Left lobe of liver (tissue), 2 donors: Measurements from ENCODE around the gene SPECC1L. TPM values are rescaled to one million over a fixed set of nuclear protein-coding genes. Genes with fewer than 3 reads are reported as not detected.
"Not testable (repeated sequence)": the region's sequence is repeated elsewhere in the genome, so short reads cannot be mapped to it uniquely, and the experiment has no call there.

Source experiments
- ATAC-seq: fragments of 200-7000 bp; cut with Tn5 transposase; one replicate; pipeline ENCODE4 v1.9.1; 2020; ENCODE audit warnings: mild to moderate bottlenecking, moderate library complexity
- DNase-seq: peaks from one replicate; pipeline ENCODE4 v3.0.0-alpha.2; 2020; ENCODE audit warnings: low spot score
- total RNA-seq: library from RNA; stranded (reverse); gene quantifications from one replicate; pipeline ENCODE4 v1.2.1, GENCODE V29; 2021
- donor health status: DM: no; HTN: no; CAD: no; lungs with moderate emphysema.
- donor health status: DM: no; HTN: yes; CAD: no.

Gene SPECC1L, protein sequence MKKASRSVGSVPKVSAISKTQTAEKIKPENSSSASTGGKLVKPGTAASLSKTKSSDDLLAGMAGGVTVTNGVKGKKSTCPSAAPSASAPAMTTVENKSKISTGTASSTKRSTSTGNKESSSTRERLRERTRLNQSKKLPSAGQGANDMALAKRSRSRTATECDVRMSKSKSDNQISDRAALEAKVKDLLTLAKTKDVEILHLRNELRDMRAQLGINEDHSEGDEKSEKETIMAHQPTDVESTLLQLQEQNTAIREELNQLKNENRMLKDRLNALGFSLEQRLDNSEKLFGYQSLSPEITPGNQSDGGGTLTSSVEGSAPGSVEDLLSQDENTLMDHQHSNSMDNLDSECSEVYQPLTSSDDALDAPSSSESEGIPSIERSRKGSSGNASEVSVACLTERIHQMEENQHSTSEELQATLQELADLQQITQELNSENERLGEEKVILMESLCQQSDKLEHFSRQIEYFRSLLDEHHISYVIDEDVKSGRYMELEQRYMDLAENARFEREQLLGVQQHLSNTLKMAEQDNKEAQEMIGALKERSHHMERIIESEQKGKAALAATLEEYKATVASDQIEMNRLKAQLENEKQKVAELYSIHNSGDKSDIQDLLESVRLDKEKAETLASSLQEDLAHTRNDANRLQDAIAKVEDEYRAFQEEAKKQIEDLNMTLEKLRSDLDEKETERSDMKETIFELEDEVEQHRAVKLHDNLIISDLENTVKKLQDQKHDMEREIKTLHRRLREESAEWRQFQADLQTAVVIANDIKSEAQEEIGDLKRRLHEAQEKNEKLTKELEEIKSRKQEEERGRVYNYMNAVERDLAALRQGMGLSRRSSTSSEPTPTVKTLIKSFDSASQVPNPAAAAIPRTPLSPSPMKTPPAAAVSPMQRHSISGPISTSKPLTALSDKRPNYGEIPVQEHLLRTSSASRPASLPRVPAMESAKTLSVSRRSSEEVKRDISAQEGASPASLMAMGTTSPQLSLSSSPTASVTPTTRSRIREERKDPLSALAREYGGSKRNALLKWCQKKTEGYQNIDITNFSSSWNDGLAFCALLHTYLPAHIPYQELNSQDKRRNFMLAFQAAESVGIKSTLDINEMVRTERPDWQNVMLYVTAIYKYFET
- total RNA-seq = 25.2 TPM

DNA sequence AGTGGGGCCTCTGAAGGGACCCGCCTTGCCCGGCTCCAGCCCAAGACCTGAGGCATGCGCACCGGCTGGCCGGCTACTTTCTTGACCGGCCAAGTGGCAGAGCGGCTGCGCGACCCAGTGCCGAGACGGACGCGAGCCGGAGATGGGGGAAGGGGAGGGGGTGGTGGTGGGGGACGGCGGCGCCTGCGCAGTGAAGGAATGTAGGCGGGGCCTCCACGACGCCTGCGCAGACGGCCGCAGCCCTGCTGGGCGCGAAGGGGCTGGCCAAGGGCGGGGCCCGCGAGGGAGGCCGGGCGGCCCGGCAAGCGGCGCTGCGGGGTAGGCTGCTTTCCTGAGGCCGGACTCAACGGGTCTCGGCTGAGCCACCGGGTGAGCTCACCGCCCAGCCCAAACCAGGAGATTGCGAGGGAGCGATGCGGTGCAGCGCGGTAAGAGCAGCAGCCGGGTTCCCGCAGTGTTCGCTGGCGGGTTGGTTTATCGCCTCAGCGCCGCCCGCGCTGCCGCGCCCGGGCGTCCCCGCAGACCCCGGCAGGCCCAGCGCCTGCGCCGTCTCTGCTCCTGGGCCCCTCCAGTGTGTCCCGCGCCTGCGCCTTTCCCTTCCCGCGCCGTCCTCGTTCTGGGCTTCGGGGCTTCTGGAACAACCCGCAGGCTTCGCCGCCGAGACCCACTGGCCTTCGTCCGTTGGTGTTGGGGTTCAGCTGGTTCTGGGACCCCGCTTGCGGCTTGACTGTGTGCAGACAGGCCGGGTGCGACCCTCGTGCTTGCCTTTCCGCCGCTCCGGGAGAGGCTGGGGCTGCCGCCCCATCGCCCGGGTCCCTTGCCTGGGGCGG, at the start of gene SPECC1L:
Gene SPECC1L, plus strand, starts transcription at position 276 of the 830 bp plus-strand sequence. CDS start 31,401 bp downstream, outside the sequence.
- ATAC-seq (peak; percentile 95), DNase-seq (peak; percentile 94)

GRCh38 chr22:24224468-24224867, 46.2 kb upstream of the SPECC1L start:
- ATAC-seq (no peak), DNase-seq (no peak)

- no peak for ATAC-seq
Measured at GRCh38 chr22:24225044-24225601, 45.5 kb upstream of the SPECC1L start.

GRCh38 chr22:24225951-24226350, 44.7 kb upstream of the SPECC1L start:
- DNase-seq (no peak), ATAC-seq (no peak)

More at GRCh38 chr22:24225044-24225601, 45.5 kb upstream of the SPECC1L start:
- no peak for DNase-seq

DNA sequence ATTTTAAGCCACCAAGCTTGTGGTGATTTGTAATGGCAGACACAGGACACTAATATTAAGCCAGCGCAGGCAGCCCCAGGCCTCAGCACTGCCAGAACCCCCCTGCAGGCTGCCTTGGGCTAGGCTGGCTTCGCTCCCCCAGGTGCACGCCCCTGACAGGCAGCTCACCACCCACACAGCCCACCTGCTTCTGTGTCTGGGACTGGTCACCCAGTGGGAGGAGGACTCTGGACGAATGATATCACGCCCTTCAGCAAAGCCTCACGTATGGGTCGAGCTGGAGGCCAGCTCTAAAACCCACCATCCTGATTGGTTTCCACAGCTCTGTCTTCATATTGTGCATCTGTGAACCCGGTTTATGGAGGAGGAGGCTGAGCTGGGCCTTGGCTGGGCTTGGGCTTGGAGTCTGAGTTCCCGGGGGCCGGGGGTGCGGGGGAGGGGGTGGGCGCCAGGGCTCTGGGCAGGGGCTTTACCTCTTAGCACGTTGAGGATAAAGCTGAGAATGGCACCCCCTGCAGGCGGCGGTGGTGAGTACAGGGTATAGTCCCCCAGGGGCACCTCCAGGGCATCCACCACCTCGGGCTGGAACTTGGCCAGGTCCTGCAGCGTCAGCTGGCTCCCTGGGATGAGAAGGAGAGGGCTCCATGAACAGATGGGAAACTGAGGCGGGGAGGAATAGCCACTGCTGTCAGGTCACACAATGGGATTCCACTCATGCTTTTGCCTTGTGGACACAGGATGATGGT, 39.5 kb upstream of the SPECC1L start:
- DNase-seq = peak; percentile 61
- peak; percentile 73 for ATAC-seq

GRCh38 chr22:24231706-24232105, 38.9 kb upstream of the SPECC1L start:
- ATAC-seq = no peak

DNA sequence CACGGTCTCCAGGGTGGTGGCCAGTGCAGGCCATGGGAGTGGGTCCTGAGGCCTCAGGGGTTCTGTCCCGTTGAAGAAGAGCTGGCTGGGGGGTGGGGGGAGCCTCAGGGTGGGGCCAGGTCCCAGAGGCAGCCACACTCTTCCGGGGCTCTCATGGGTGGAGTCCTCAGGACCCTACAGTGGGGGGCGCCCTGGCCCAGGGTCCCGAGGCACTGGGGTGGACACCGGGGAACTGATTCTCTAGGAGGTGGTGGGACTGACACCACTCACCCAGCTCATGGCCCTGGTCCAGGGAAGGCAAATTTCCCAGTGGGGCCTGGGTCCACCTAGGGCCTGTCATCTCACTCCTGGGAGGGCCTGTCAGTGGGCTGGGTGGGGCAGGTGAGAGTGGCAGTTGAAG, 38.5 kb upstream of the SPECC1L start:
- no peak for ATAC-seq
- no peak for DNase-seq

More at GRCh38 chr22:24231706-24232105, 38.9 kb upstream of the SPECC1L start:
- no peak for DNase-seq

GRCh38 chr22:24232725-24233124, 37.9 kb upstream of the SPECC1L start:
- ATAC-seq (no peak), DNase-seq (no peak)

- no peak for DNase-seq
- ATAC-seq = no peak
Measured at GRCh38 chr22:24233235-24233634, 37.4 kb upstream of the SPECC1L start.

DNA sequence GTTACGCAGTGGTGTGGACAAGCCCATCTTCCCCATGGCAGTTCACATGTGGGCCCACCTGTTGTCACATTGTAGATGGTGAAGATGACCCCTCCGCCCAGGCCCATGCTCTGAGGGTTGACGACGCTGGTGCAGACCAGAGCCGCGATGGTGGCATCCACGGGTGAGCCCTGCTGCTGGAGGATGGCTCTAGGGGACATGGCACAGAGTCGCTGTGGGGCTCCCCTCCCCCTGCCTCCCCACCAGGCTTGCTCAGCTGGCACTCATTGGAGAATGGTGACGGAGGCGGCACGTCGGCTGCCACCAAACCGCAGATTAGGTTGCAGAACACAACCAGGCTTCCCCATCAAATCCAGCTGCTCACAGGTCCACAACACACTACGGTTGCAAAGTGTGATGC, 36.8 kb upstream of the SPECC1L start:
- ATAC-seq (no peak), DNase-seq (no peak)

- DNase-seq = no peak
- no peak for ATAC-seq
Measured at GRCh38 chr22:24235315-24235714, 35.3 kb upstream of the SPECC1L start.

DNA sequence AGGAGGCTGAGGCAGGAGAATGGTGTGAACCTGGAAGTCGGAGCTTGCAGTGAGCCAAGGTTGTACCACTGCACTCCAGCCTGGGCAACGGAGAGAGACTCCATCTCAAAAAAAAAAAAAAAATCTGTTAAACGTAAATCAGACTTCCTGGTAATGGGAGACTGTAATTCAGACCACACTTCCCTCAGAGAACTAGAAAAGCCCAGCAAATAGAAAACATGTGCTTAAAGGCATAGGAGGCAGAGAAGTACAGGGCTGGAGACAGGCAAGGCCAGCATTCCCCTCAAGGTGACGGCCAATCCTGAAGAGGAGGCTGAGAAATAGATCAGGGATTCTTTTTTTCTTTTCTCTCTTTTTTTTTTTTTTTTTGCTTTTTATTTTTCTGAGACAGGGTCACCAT, 34.0 kb upstream of the SPECC1L start:
- no peak for ATAC-seq
- no peak for DNase-seq

DNA sequence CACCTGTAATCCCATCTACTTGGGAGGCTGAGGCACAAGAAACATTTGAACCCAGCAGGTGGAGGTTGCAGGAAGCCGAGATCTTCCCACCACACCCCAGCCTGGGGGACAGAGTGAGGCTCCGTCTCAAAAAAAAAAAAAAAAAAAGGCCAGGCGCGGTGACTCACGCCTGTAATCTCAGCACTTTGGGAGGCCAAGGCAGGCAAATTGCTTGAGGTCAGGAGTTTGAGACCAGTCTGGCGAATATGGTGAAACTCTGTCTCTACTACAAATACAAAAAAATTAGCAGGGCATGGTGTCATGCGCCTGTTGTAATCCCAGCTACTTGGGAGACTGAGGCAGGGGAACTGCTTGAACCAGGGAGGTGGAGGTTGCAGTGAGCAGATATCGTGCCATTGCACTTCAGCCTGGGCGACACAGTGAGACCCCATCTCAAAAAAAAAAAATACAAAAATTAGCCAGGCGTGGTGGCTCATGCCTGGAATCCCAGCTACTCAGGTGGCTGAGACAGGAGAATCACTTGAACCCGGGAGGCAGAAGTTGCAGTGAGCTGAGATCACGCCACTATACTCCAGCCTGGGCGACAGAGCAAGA, 32.4 kb upstream of the SPECC1L start:
- ATAC-seq, DNase-seq: not testable (repeated sequence)

DNA sequence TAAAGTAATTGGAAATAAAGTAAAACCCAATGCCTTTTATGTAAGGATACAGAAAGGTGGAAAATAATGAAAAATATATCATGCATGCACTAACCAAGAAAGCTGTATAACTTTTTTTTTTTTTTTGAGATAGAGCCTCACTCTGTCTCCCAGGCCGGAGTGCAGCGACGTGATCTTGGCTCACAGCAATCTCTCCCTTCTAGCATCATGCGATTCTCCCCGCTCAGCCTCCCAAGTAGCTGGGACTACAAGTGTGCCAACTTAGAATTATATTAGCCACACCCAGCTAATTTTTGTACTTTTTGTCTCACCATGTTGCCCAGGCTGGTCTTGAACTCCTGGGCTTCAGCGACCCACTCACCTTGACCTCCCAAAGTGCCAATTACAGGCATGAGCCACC, 30.2 kb upstream of the SPECC1L start:
- DNase-seq (no peak), ATAC-seq (no peak)

DNA sequence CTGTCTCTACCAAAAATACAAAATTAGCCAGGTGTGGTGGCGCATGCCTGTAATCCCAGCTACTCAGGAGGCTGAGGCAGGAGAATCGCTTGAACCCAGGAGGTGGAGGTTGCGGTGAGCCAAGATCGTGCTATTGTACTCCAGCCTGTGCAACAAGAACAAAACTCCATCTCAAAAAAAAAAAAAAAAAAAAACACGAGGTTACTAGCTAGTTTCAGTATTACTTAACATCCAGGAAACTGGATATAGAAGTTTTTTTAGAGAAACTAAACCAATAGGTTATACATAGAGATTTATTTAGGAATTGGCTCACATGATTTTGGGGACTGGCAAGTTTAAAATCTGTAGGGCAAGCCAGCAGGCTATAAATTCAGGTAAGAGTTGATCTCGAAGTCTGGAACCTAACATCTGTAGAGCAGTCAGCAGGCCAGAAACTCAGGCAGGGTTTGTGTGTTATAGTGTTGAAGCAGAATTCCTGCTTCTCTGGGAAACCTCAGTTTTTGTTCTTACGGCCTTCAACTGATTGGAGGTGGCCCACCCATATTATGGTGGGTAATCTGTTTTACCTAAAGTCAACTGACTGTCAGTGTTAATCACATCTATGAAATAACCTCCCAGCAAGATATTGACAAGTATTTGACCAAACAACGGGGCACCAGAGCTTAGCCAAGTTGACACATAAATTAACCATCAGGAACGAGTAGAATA, 29.5 kb upstream of the SPECC1L start:
- DNase-seq = not testable (repeated sequence)

GRCh38 chr22:24243417-24243816, 27.2 kb upstream of the SPECC1L start:
- not testable (repeated sequence) for DNase-seq, ATAC-seq

More for the DNA sequence above, 29.5 kb upstream of the SPECC1L start:
- ATAC-seq = not testable (repeated sequence)

GRCh38 chr22:24244144-24244787, 26.4 kb upstream of the SPECC1L start:
- DNase-seq (no peak), ATAC-seq (no peak)

DNA sequence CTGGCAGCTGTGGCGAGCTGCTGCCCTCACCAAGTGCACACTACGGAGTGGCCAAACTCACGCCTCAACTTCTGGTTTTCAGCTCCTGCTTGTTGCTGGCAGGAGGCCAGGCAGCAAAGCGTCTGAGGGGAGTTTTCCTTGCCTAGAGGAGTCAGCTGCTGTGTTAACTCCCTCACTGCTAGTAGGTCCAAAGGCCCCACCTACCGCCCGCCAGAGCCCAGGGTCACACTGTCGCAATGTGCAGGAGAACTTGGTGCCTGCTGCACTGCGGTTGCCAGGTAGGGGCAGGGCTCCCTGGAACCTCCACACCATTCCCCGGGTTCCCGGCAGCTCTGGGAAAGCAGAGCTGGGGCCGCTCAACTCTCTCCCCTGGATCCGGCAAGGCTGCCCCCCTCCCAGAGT, 25.6 kb upstream of the SPECC1L start, which contains the start of gene GGT5:
Gene GGT5, minus strand, starts transcription at position 53 of the 402 bp plus-strand sequence. CDS start 357 bp downstream, outside the sequence.
- ATAC-seq, DNase-seq: not testable (repeated sequence)
